ENCODE data around the gene REXO1.
"Not testable (repeated sequence)": the region's sequence is repeated elsewhere in the genome, so short reads cannot be mapped to it uniquely, and the experiment has no call there.

Gene REXO1

DNA sequence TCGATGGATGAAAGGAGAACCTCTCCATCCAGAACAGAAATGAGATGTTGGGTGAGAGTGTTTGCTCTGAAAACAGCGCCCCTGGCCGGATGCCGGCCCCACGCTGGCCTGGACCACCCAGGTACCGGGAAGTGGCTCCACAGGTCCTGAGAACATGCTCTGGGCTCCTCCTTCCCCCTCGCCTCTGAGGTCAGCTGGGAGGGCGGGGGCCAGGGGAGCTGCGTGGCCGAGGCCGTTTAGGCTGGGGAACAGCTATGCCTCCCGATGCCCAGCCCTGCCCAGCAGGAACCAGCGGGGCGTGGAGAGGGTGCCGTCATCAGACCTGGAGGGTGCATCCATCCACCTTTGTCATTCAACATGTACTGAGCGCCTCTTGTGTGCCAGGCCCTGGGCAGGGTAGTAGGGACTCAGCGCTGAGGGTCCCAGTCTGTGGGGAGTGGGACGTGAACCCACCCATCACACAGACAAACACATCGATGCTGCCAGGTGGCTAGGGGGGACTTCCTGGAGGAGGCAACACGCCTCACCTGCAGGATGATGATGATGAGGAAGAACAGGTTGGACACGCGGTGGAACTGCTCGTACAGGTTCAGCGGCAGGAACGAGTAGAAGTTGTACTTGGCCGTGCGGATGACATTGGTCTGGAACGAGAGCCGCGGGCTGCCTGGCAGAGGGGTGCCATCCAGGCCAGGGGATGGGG, 40.4 kb downstream of the REXO1 start:
- no peak overlapping the region for H3K4me3 ChIP-seq (ENCODE audit: low read length)
- DNase-seq (ENCODE audit: low read depth, low spot score): no peak

DNA sequence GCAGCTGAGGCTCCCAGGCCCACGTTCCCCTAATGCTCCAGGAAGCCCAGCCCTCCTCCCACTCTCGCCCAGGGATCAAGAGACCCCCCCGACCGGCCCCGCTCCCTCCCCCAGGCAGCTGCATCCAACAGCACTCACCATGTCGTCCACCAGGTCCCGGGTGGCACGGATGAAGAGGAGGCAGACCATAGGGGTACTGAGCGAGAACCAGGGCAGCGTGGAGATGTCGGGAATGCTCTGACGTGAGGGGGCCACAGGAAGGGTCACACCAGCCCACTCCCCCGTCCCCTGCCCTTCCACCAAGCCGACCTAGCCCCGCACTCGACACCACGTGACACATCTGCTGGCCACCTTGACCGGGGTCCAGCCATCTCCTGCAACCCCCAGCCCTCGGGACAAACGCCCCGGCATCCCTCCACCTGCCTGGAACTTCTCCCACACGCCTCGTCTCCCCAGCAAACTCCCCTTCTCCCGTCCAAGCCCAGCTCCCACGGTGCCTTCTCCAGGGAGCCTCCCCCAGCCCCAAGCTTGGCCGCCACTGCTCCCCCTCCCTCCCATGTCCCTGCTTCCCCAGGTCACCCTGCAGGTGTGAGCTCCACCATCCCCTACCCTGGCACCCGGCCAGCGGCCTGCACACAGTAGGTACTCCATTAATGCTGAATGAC, 41.1 kb downstream of the REXO1 start:
- H3K4me3 ChIP-seq (ENCODE audit: low read length): no peak overlapping the region
- DNase-seq (ENCODE audit: low read depth, low spot score): no peak

DNA sequence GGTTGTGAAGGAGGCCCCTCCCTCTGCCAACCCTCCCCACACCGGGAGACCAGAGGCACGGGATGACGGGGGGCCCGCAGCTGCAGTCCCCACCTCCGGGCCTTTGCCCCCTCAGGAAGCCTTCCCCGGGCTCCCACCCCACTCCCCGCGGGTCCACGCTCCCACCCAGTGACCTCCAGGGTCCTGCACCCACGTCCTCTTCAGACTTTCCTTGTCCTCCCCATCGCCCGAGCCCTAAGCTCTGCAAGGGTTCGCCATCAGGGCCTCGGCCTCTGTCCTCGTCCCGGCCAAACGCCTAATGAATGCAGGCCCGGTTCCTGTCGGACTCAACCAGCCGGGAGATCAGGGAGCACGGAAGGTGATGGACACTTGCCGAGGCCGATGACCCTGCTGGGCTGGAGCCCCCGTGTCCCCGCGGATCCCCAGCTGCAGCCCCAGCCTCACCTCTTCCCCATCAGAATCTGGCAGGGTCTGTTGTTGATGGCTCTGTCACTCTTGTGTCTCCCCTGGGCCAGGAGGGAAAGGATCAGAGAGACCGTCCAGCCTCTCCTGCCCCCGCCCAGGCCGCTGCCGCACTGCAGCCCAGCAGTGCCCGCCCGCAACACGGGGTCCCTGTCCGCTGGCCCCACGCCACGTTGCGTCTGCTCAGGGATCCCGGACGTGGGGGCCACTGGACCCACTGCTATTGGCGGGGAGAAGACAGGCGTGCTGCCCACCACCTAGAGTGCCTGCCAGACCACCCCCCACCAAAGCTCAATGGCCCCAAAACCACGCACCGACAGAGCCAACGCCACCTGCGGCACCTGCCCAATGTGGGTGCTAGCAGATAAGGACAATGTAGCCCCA, 41.9 kb downstream of the REXO1 start:
- no peak overlapping the region for H3K4me3 ChIP-seq (ENCODE audit: low read length)
- DNase-seq (ENCODE audit: low read depth, low spot score): no peak

DNA sequence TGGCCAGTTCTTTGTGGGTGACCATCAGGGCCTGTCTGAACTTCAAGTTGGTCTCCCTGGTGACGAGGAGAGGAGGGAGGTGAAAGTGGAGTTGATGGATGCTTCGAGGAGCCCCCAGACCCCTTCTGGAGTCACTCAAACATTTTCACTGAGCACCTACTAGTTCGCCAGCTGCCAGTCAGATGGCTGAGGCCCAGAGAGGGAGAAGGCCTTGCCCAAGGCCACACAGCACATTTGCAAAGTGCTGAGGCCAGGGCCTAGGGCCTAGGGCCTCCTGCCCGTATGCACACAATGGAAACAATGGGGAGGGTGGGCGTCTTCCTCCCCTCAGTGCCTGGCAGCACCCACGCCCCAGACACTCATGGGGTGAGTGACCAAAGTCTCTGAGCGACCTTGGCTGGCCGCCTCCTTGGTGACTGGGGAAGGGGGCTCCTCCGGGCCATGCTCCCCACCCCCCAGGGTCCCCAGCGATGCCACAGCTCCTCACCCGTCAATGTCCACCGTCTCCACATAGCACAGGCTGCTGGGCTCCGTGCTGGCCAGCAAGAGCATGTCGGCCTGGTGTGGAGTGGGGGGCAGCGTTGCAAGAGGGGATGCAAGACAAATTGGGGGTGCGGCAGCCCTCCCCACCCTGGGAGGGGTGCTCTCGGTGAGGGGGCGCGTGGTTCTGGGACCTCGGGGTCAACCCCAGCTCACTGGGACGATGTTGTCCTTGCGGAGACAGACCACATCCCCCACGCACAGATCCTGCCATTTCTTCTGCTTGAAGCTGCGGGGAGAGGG, 42.7 kb downstream of the REXO1 start:
- no peak for DNase-seq (ENCODE audit: low read depth, low spot score)
- H3K4me3 ChIP-seq (ENCODE audit: low read length): no peak overlapping the region

DNA sequence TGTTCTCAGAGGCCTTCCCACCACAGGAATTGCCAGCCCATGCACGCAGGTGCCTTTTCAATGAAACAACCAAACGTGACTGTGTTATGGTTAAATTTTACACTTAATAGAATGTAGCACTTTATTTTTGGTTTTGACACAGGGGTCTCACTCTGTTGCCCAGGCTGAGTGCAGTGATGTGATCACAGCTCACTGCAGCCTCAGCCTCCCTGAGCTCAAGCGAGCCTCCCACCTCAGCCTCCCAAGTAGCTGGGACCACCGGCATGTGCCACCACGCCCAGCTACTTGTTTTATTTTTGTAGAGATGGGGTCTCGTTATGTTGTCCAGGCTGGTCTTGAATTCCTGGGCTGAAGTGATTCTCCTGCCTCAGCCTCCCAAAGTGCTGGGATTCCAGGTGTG, 43.4 kb downstream of the REXO1 start:
- no peak for DNase-seq (ENCODE audit: low read depth, low spot score)
- no peak overlapping the region for H3K4me3 ChIP-seq (ENCODE audit: low read length)

DNA sequence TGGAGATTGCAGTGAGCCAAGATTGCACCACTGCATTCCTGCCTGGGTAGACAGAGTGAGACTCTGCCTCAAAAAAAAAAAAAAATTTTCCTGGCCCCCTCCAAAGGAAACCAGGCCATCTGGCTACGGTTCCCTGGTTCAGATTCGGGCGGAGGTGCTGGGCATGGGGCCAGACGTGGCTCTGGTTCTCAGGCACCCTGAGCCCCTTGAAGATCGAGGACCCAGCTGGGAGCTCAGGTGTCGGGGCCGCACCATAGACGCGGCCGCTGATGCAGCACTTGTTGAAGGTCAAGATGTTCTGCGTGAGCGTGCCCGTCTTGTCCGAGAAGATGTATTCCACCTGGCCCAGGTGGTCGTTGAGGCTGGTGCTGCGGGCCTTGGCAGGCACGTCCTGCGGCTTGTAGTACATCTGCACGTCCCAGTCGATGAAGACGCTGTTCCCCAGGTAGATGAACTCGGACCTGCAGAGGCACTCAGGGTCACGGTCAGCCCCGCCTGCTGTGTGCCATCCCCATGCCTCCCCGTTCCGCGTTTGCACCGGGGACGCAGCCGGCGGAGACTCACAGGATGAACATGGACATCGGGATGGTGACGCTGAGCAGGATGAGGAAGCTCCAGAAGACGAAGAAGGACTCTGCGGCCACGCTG, 48.5 kb downstream of the REXO1 start:
- DNase-seq (ENCODE audit: low read depth, low spot score): no peak
- H3K4me3 ChIP-seq (ENCODE audit: low read length): no peak overlapping the region

DNA sequence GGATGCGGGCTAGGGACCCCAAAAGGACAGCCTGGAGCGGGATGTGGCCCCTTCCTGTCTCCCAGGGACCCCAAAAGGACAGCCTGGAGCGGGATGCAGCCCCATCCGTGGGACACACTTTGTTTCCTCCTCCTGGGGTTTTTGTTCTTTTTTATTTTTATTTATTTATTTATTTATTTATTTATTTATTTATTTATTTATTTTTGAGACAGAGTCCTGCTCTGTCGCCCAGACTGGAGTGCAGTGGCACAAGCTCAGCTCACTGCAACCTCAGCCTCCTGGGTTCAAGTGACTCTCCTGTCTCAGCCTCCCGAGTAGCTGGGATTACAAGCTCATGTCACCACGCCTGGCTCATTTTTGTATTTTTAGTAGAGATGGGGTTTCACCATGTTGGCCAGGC, 51.0 kb downstream of the REXO1 start:
- not testable (repeated sequence) for DNase-seq (ENCODE audit: low read depth, low spot score); H3K4me3 ChIP-seq (ENCODE audit: low read length)

DNA sequence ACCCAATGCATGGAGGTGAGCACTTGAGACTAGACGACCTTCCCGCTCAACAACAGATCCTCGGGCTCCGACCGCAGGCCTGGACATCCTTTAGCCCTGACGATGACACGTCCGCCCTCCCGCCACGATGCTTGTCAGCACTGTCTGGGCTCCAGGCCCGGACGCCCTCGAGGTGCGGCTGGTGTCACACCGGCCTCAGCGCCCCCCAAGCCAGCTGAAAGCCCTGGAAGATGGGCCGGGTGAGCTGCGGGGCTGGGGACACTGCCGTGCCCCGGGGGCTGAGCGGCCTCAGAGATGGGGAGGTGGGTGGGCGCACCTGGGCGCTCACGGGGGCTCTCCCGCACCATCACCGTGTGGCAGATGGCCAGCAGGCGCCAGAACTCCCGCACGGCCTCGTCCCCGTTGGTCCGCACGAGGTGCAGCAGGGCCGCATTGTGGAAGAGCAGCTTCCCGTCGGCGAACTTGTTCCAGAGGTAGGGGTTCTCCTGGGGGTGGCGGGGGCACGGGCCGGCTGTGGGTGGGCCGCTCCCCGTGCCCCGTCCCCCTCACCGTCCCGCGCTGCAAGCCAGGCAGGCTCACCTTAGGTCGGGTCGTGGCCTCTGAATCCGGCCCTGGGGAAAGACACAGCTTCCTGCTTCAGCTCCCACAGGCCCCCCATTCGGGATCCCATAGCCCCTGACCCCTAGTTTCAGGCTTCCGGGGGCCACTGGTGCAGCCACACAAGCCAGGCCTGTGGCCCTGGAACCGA, 51.7 kb downstream of the REXO1 start:
- H3K4me3 ChIP-seq (ENCODE audit: low read length): no peak overlapping the region
- no peak for DNase-seq (ENCODE audit: low read depth, low spot score)

DNA sequence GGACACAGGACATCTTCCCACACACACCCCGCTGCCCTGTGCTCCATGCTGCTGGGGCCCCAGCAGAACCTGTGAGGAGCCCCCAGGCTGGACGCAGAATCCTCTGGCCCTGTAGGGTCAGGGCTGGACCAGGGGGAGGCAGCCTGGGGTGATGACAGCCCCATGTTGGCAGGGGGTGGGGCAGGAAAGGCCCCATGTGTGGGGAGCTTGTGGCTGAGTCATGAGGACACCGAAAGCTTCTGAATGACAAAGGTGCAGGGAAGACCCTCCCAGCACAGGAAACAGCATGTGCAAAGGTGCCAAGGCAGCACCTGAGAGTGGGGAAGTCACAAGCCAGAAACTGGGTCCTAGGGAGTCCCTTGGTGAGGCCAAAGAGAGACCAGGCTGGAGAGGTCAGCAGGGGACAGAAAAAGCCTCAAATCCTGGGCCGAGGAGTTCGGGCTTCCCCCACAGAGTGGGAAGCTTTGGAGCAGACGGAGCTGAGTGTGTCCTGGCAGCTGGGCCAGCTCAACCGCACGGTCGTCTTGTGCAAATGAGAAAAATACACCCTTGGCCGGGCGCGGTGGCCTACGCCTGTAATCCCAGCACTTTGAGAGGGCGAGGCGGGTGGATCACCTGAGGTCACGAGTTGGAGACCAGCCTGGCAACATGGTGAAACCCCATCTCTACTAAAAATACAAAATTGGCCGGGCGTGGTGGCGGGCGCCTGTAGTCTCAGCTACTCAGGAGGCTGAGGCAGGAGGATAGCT, 53.7 kb downstream of the REXO1 start:
- DNase-seq (ENCODE audit: low read depth, low spot score): no peak
- H3K4me3 ChIP-seq (ENCODE audit: low read length): no peak overlapping the region

DNA sequence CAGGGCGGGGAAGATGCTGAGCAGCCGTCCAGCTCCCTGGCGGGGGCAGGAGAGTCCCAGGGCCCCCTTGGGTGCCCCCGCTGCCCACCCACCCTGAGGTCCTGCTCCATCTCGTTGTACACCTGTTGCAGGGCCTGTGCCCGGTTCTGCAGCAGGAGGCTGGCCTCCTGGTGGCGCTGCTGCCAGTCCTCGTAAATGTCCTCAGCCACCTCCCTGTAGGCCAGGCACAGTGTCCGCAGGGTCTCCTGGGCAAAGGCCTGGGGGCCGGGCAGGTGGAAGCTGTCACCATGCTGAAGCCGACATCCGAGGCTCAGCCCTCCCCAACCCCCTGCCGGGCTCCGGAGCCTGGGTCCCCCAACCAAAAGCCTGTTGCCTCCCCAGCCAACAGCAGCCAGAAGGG, 56.4 kb downstream of the REXO1 start:
- no peak for DNase-seq (ENCODE audit: low read depth, low spot score)
- H3K4me3 ChIP-seq (ENCODE audit: low read length): no peak overlapping the region

DNA sequence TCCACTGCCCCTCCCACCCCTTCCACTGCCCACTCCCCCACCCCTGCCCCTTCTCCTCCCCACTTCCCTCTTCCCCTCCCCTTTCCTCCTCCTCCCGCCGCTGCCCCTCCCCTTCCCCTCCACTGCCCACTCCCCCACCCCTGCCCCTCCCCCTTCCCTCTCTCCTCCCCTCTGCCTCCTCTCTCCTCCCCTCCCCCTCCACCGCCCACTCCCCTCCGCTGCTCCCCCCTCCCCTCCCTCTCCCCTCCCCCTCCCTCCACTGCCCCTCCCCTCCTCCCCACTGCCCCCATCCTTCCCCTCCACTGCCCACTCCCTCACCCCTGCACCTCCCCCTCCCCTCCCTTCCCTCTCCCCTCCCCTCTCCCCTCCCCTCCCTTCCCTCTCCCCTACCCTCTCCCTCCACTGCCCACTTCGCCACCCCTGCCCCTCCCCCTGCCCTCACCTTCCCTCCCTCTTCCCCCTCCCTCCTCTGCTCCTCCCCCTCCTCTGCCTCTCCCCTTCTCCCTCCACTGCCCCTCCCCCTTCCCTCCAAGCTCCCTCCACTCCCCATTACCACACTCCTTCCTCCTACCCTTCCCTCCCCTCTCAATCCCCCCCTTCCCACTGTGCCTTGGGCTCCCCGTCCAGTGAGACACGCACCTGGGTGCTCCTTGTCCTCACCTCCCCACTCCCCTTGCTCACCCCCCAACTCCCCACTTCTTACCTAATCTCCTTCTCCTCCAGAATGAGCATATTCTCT, 58.1 kb downstream of the REXO1 start:
- DNase-seq (ENCODE audit: low read depth, low spot score): peak; percentile 21
- peak overlapping the region; percentile 39 for H3K4me3 ChIP-seq (ENCODE audit: low read length)

DNA sequence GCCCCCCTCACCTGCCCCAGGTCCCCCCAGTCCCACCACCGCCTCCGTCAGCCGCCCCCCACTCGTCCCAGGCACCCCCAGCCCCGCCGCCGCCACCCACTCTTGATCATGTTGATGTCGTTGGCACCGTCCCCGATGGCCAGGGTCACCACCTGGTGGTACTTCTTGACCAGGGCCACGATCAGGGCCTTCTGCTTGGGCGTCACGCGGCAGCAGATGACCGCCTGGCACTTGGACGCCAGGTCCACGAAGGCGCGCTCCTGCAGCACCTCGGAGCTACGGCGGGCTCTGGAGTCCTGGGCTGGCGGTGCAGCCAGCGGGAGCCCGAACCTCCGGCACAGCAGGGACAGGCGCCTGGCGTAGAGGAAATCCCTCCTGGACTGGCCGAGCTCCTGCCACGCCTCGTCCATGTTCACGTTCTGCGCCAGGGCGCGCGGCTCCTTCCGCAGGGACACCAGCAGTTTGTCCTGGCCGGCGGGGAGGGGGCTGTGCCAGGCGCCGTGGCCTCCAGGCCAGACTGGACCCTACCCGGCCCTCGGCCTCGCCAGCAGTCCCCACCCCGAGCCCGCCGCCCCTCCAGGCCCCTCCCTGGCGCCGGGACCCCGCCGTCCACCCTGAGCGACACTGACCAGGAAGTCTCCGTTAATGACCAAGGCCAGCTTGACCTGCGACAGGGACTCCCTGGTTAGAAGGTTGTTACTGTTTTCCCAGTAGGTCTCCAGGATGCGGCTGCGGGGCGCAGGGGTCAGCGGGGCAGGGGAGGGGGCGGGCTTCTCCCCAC, 58.8 kb downstream of the REXO1 start:
- no peak overlapping the region for H3K4me3 ChIP-seq (ENCODE audit: low read length)
- no peak for DNase-seq (ENCODE audit: low read depth, low spot score)

DNA sequence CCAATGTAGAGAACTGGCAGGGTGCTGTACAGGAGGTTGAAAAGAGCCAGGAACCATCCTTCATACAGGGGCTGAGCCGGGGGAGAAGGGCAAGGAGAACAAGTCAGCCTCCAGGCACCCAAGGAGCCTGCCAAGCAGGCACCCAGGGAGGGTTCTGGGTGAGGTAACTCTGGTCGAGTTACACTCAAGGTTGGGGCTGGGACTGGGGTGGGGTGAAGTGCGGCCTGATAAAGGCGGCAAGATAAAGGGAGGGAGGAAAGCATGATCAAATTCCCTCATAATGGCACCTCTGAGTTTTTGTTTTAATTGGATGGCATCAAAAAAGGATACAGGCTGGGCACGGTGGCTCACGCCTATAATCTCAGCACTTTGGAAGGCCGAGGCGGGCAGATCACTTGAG, 61.2 kb downstream of the REXO1 start:
- no peak overlapping the region for H3K4me3 ChIP-seq (ENCODE audit: low read length)
- no peak for DNase-seq (ENCODE audit: low read depth, low spot score)

DNA sequence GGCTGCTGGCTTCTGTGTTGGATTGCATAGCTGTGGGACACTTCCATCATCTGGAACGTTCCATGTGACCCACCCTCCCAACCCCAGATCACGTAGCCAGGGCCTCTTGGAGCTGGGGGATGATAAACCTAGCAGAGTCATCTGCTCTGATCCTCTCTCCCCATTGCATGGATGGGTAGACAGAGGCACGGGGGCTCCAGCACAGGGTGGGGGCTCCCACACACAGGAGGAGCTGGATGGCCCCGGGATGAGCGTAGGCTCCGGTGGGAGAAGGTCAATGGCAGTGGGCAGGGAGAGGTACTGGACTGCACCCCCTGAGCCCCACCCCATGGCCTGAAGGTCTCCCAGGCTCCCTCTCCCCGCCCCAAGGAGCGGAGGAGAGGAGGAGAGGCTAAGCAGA, 61.6 kb downstream of the REXO1 start:
- H3K4me3 ChIP-seq (ENCODE audit: low read length): no peak overlapping the region
- DNase-seq (ENCODE audit: low read depth, low spot score): no peak

DNA sequence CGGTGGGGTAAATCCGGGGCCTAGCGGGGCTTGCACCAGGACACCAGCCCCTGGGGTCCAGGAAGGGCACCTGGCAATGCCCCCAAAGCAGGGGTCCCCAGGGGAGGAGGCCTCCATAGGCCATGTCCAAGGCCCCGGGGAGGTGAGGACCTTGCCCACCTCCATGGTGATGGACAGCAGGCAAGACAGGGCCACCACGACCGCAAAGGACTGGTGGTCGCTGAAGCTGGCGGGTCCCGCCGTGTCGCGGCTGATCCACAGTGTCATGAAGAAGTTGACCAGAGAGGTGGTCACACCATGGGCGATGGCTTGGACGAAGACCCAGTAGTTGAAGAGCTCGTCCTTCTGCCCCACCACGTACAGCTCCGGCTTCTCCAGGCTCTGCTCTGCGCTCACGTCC, 63.0 kb downstream of the REXO1 start:
- no peak overlapping the region for H3K4me3 ChIP-seq (ENCODE audit: low read length)
- DNase-seq (ENCODE audit: low read depth, low spot score): no peak

DNA sequence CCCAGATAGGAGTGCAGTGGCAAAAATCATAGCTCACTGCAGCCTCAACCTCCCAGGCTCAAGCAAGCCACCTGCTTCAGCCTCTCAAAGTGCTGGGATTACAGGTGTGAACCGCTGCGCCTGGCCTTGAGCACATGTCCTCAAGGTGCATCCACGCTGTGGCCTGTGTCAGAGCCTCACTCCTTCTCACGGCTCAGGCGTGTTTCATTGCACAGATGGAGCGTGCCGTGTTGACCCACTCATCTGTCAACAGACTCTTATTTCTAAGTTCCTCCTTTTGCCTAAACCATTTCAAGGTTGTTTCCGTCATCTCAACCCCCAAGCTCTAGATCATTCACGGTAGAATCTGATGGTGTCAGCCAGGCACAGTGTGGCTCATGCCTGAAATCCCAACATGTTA, 64.4 kb downstream of the REXO1 start:
- DNase-seq (ENCODE audit: low read depth, low spot score): no peak
- H3K4me3 ChIP-seq (ENCODE audit: low read length): no peak overlapping the region

Measured in Jurkat, Clone E6-1 (cell line).